Neural progenitor cell (in vitro differentiated cells): ENCODE measurements around the gene ARL6IP1. TPM values are rescaled to one million over a fixed set of nuclear protein-coding genes. Genes with fewer than 3 reads are reported as not detected.

ENCODE experiments used
- DNase-seq: peaks from one replicate; pipeline ENCODE4 v3.0.0-alpha.2; 2016; ENCODE audit warnings: low spot score
- H2AFZ ChIP-seq: fragments of 200-600 bp; sonication (generic); replicated peaks from 2 replicates; pipeline ENCODE4 v1.6.1; 2016; ENCODE audit warnings: antibody characterized with exemption
- H3F3A ChIP-seq: fragments of 200-600 bp; sonication (generic); 2 replicates; pipeline ENCODE4 v1.6.1; 2016; ENCODE audit warnings: antibody characterized with exemption, low read depth
- H3K27ac ChIP-seq: fragments of 200-600 bp; sonication (generic); 2 replicates; pipeline ENCODE4 v1.5.1; 2016; ENCODE audit warnings: mild to moderate bottlenecking
- H3K27me3 ChIP-seq: fragments of 200-600 bp; sonication (generic); 2 replicates; pipeline ENCODE4 v1.6.1; 2016; ENCODE audit warnings: mild to moderate bottlenecking, moderate library complexity
- H3K36me3 ChIP-seq: fragments of 200-600 bp; sonication (generic); 2 replicates; pipeline ENCODE4 v1.5.1; 2016
- H3K4me1 ChIP-seq: fragments of 200-600 bp; sonication (generic); 2 replicates; pipeline ENCODE4 v1.6.1; 2016; ENCODE audit warnings: mixed run types
- H3K4me2 ChIP-seq: fragments of 200-600 bp; sonication (generic); 2 replicates; pipeline ENCODE4 v1.6.1; 2016
- H3K4me3 ChIP-seq: fragments of 200-600 bp; sonication (generic); 2 replicates; pipeline ENCODE4 v1.5.1; 2016
- H3K79me2 ChIP-seq: fragments of 200-600 bp; sonication (generic); 2 replicates; pipeline ENCODE4 v1.6.1; 2016; ENCODE audit warnings: low read depth
- H3K9ac ChIP-seq: fragments of 200-600 bp; sonication (generic); 2 replicates; pipeline ENCODE4 v1.6.1; 2016
- H3K9me3 ChIP-seq: fragments of 200-600 bp; sonication (generic); 2 replicates; pipeline ENCODE4 v1.5.1; 2016; ENCODE audit warnings: low read depth
- H4K20me1 ChIP-seq: fragments of 200-600 bp; sonication (generic); 2 replicates; pipeline ENCODE4 v1.6.1; 2016; ENCODE audit warnings: low read depth
- H3K27ac Mint-ChIP-seq: 3 replicates; pipeline ENCODE4 v1.8.0; 2021; ENCODE audit warnings: mixed read lengths
- H3K27me3 Mint-ChIP-seq: 2 replicates; pipeline ENCODE4 v1.8.0; 2022; ENCODE audit warnings: low read depth, mild to moderate bottlenecking, inconsistent platforms, moderate library complexity, mixed read lengths; ENCODE audit not compliant: insufficient read depth
- H3K36me3 Mint-ChIP-seq: 3 replicates; pipeline ENCODE4 v1.8.0; 2021; ENCODE audit warnings: mixed read lengths
- H3K4me1 Mint-ChIP-seq: 3 replicates; pipeline ENCODE4 v1.8.0; 2021; ENCODE audit warnings: mixed read lengths
- H3K4me3 Mint-ChIP-seq: 3 replicates; pipeline ENCODE4 v1.8.0; 2021; ENCODE audit warnings: mild to moderate bottlenecking, moderate library complexity, mixed read lengths
- H3K9me3 Mint-ChIP-seq: 3 replicates; pipeline ENCODE4 v1.8.0; 2020; ENCODE audit warnings: mixed read lengths
- EZH2 ChIP-seq: fragments of 200-600 bp; sonication (generic); IDR thresholded peaks from 2 replicates; pipeline ENCODE4 v1.6.1; 2017; ENCODE audit warnings: antibody characterized with exemption, mild to moderate bottlenecking, moderate library complexity
- EZH2phosphoT487 ChIP-seq: fragments of 200-600 bp; sonication (generic); IDR thresholded peaks from 2 replicates; pipeline ENCODE4 v1.6.1; 2017; ENCODE audit warnings: antibody characterized with exemption
- total RNA-seq: library from RNA; depleted of rRNA; stranded (reverse); fragments of >200 nt; gene quantifications from 2 replicates; pipeline ENCODE4 v1.2.3, GENCODE V29; 2015; ENCODE audit warnings: low replicate concordance
- TF ChIP-seq, protein P1 (sequence below): fragments of 200-600 bp; sonication (generic); IDR thresholded peaks from 2 replicates; pipeline ENCODE4 v1.5.1; 2017; ENCODE audit warnings: antibody characterized with exemption, mild to moderate bottlenecking

ARL6IP1 gene
- total RNA-seq, 1 donor from 2014 or later, result 813 TPM

DNA sequence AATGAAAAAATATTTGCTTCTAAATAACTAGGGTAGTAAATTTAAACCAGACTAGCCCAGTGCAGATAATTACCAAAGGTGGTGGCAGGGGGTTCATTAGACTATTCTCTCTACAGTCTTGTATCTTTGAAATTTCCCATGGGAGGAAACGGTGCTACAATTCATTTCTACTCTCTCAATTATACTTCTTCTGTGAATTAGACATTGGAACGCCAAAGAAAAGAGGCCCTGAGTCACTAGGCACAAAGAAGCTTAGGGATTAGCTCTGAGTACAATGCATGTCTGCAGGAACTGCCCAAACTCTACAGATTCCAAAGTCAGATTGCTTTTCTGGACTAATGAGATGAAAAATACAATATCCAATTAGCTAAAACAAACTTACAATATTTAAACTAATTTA is 30.7 kb upstream of the ARL6IP1 start:
- H3K9me3 Mint-ChIP-seq, result no peaks in the 10 kb centered on the region
- Histone ChIP-seq H2AFZ (no peak overlapping the region), H3K9me3 (no peaks in the 10 kb centered on the region), H3K27me3 (no peaks in the 10 kb centered on the region), H3K79me2 (no peaks in the 10 kb centered on the region), H3K36me3 (peaks cover 32% of the 10 kb centered on the region), H3K4me2 (peak overlapping the region; percentile 62), H3K4me1 (peaks cover 15% of the 10 kb centered on the region), H3K27ac (peak overlapping the region; percentile 91), H3F3A (peaks cover 31% of the 10 kb centered on the region), H3K4me3 (peak overlapping the region; percentile 17), H3K9ac (no peak overlapping the region), H4K20me1 (peaks cover 13% of the 10 kb centered on the region)
- no peaks in the 10 kb centered on the region for H3K27me3 Mint-ChIP-seq
- peak; percentile 80 for DNase-seq
- H3K36me3 Mint-ChIP-seq, result peaks cover 49% of the 10 kb centered on the region
- H3K4me1 Mint-ChIP-seq, result peaks cover 17% of the 10 kb centered on the region
- no peak for TF ChIP-seq EZH2
- TF ChIP-seq, protein P1, sequence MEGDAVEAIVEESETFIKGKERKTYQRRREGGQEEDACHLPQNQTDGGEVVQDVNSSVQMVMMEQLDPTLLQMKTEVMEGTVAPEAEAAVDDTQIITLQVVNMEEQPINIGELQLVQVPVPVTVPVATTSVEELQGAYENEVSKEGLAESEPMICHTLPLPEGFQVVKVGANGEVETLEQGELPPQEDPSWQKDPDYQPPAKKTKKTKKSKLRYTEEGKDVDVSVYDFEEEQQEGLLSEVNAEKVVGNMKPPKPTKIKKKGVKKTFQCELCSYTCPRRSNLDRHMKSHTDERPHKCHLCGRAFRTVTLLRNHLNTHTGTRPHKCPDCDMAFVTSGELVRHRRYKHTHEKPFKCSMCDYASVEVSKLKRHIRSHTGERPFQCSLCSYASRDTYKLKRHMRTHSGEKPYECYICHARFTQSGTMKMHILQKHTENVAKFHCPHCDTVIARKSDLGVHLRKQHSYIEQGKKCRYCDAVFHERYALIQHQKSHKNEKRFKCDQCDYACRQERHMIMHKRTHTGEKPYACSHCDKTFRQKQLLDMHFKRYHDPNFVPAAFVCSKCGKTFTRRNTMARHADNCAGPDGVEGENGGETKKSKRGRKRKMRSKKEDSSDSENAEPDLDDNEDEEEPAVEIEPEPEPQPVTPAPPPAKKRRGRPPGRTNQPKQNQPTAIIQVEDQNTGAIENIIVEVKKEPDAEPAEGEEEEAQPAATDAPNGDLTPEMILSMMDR, result no peak
- TF ChIP-seq EZH2phosphoT487, result no peak
- H3K4me3 Mint-ChIP-seq, result no peak overlapping the region
- H3K27ac Mint-ChIP-seq, result no peak overlapping the region

DNA sequence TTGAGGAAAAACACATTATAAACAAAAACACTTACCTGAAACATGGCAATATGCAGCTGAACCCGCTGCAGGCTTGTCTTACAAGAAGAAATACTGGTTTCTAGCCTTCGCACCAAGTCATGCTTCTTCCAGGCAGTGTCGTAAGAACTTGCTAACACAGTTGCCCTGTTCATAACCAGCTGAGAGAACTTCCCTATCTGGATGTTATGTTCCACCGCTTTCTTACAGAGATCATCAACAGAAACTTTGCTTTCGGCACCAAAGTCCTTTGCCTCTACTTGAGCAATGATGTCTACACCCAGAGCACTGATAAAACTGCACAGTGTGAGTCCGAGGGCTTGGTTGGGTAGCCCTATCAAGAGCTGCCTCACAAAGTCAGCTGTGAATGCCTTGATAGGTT is 27.9 kb upstream of the ARL6IP1 start:
- Histone ChIP-seq H3K4me2 (no peak overlapping the region), H4K20me1 (peaks cover 13% of the 10 kb centered on the region), H3K27ac (peak overlapping the region; percentile 43), H3K36me3 (peaks cover 24% of the 10 kb centered on the region), H3K27me3 (no peaks in the 10 kb centered on the region), H3K4me1 (peaks cover 15% of the 10 kb centered on the region), H3K9ac (no peak overlapping the region), H3K9me3 (no peaks in the 10 kb centered on the region), H3K4me3 (no peak overlapping the region), H2AFZ (no peak overlapping the region), H3F3A (peaks cover 27% of the 10 kb centered on the region), H3K79me2 (no peaks in the 10 kb centered on the region)
- H3K36me3 Mint-ChIP-seq, result peaks cover 29% of the 10 kb centered on the region
- no peaks in the 10 kb centered on the region for H3K27me3 Mint-ChIP-seq
- H3K4me1 Mint-ChIP-seq, result peaks cover 17% of the 10 kb centered on the region
- no peak for DNase-seq
- no peak overlapping the region for H3K27ac Mint-ChIP-seq
- TF ChIP-seq, protein P1, result no peak
- TF ChIP-seq EZH2, result no peak
- no peak for TF ChIP-seq EZH2phosphoT487
- H3K4me3 Mint-ChIP-seq, result no peak overlapping the region
- no peaks in the 10 kb centered on the region for H3K9me3 Mint-ChIP-seq

DNA sequence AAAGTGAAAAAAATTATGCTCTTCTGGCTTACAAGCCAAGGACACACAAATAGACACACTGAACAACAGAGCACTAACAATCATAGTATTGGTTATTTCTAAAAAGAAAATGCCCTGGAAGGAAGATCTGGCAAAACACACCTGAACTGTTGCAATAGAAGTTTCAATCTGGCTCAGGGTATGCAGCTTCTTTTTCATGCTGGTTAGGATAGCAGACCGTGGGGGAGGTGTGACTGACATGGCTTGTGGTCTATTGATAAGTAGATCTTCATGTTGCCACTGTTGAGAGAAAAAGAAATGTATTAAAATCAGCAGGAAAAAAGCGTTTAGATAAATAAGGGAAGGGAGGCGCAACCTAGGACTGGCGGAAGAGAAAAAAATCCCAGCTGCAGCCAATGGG is 26.5 kb upstream of the ARL6IP1 start:
- no peak overlapping the region for H3K4me3 ChIP-seq
- H3K4me3 Mint-ChIP-seq, result no peak overlapping the region
- peaks cover 13% of the 10 kb centered on the region for H4K20me1 ChIP-seq
- H2AFZ ChIP-seq, result no peak overlapping the region
- H3K36me3 ChIP-seq, result peaks cover 10% of the 10 kb centered on the region
- H3F3A ChIP-seq, result peaks cover 20% of the 10 kb centered on the region
- H3K9me3 Mint-ChIP-seq, result no peaks in the 10 kb centered on the region
- TF ChIP-seq, protein P1, result no peak
- TF ChIP-seq EZH2 (no peak), EZH2phosphoT487 (no peak)
- no peaks in the 10 kb centered on the region for H3K9me3 ChIP-seq
- H3K27me3 Mint-ChIP-seq, result no peaks in the 10 kb centered on the region
- no peaks in the 10 kb centered on the region for H3K79me2 ChIP-seq
- no peak overlapping the region for H3K27ac Mint-ChIP-seq
- H3K9ac ChIP-seq, result no peak overlapping the region
- peaks cover 12% of the 10 kb centered on the region for H3K4me1 ChIP-seq
- no peak overlapping the region for H3K27ac ChIP-seq
- H3K27me3 ChIP-seq, result no peaks in the 10 kb centered on the region
- H3K4me2 ChIP-seq, result no peak overlapping the region
- H3K4me1 Mint-ChIP-seq, result peaks cover 14% of the 10 kb centered on the region
- no peak for DNase-seq
- H3K36me3 Mint-ChIP-seq, result peaks cover 23% of the 10 kb centered on the region
